Adrenal gland (tissue), 5 donors: ENCODE results near the gene SEPTIN10.

ENCODE experiments used
- CTCF ChIP-seq, 6 experiments: fragments of 450-650 bp in 4 of 6; fragments of 200-600 bp in 2 of 6; sonication (generic) in 1 of 6; IDR thresholded peaks; 1 replicate in 5 of 6; 2 replicates in 1 of 6; pipeline versions ENCODE4 v1.5.1 to v1.8.0; 2016 to 2021; ENCODE audit warnings: antibody characterized with exemption in 6 of 6, mild to moderate bottlenecking in 2 of 6, moderate library complexity in 1 of 6
- POLR2A ChIP-seq, 2 donors: fragments of 450-650 bp; IDR thresholded peaks; one replicate each; pipeline ENCODE4 v1.6.1; 2017; ENCODE audit warnings: antibody characterized with exemption in 2 of 2, mild to moderate bottlenecking in 2 of 2, moderate library complexity in 1 of 2
- donor health status: DM: no; HTN: no; CAD: no.

- TF ChIP-seq CTCF (IDR thresholded peaks at IDR 0.05) (no peak), POLR2A (IDR thresholded peaks at IDR 0.05) (no peak)
Measured at GRCh38 chr2:109500910-109501309, 112.9 kb downstream of the SEPTIN10 start.
